ENCODE results near the gene PIGS.

The PIGS gene

DNA sequence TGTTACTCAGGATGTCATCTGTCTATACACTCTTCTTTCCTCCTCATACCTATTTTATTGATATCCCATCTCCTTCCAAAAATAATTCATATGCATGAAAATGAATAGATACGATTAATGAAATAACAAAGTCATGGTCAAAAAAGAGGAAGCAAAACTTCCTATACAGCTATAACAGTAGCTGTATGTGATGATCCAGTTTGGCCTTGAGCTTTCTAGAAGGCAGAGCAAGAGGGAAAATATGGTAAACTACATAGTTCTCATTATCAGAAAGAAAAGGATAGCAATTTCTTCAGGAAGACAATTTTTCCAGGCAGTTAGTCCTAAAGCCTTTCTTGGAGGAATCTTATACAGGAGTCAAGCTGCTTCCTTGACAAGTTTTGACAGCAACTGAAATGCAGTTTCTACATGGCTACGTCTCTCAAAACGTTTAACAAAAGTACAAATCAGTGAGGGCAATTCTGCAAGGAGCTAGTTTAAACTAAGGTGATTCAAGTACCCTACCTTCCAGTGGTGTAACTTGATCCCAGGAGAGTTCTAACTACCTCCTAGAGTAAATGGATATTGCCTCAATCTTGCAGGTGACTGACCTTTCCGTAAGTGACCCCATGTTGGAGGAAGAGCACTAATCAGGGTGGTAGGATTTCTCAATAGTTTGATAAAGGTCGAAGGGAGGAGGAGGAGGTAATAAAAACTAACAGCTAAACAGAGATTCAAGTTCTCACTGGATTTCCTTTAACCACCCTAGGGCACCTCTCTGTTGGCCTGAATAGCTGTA lies 26.5 kb upstream of the PIGS start:
- no peak for DNase-seq (ENCODE audit: low read depth)
- H3K4me3 ChIP-seq (ENCODE audit: low read depth, low read length): peak overlapping the region; percentile 85
- TF ChIP-seq, protein P1, sequence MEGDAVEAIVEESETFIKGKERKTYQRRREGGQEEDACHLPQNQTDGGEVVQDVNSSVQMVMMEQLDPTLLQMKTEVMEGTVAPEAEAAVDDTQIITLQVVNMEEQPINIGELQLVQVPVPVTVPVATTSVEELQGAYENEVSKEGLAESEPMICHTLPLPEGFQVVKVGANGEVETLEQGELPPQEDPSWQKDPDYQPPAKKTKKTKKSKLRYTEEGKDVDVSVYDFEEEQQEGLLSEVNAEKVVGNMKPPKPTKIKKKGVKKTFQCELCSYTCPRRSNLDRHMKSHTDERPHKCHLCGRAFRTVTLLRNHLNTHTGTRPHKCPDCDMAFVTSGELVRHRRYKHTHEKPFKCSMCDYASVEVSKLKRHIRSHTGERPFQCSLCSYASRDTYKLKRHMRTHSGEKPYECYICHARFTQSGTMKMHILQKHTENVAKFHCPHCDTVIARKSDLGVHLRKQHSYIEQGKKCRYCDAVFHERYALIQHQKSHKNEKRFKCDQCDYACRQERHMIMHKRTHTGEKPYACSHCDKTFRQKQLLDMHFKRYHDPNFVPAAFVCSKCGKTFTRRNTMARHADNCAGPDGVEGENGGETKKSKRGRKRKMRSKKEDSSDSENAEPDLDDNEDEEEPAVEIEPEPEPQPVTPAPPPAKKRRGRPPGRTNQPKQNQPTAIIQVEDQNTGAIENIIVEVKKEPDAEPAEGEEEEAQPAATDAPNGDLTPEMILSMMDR (IDR thresholded peaks at IDR 0.05; ENCODE audit: low read depth, low read length, missing control alignments): no peak

DNA sequence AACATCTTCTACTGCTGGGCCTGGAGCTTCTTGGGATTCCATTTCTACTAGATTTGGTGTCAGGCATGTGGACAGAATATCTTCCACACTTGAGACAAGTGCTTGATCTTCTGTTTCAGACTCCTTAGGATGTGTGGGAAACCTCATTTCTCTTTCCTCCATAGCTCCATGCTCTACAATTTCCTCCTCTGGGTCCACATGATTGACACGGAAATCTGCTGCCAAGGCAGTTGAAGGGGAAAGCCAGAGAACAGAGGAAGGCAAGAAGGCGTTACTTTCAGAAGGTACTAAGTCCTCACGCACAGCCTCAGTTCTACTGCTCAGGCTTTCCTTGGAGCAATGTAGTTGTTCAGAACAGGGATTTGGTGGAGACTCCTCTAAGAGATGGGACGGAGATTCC lies 20.9 kb upstream of the PIGS start:
- no peak overlapping the region for H3K4me3 ChIP-seq (ENCODE audit: low read depth, low read length)
- no peak for DNase-seq (ENCODE audit: low read depth)
- TF ChIP-seq, protein P1 (IDR thresholded peaks at IDR 0.05; ENCODE audit: low read depth, low read length, missing control alignments): no peak

DNA sequence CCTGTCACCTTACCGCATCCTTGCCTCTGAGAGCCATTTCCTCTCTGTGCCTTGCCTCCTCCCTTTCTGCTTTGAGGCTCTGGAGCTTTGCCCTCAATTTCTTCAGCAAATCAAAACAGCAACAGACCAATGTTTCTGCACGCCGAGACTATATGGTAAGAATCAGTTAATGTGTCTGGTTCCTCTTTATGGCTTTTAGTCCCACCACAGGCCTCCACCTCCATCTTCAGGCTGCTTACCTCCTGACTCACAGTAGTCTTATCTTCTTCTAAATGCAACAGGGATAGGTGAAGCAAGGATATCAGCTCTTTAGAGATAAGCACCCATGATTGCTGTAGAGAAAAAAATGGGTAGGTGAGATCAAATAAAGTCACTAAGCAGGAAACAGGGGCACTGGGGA lies 14.5 kb upstream of the PIGS start:
- H3K4me3 ChIP-seq (ENCODE audit: low read depth, low read length): no peak overlapping the region
- DNase-seq (ENCODE audit: low read depth): no peak
- TF ChIP-seq, protein P1 (IDR thresholded peaks at IDR 0.05; ENCODE audit: low read depth, low read length, missing control alignments): no peak

DNA sequence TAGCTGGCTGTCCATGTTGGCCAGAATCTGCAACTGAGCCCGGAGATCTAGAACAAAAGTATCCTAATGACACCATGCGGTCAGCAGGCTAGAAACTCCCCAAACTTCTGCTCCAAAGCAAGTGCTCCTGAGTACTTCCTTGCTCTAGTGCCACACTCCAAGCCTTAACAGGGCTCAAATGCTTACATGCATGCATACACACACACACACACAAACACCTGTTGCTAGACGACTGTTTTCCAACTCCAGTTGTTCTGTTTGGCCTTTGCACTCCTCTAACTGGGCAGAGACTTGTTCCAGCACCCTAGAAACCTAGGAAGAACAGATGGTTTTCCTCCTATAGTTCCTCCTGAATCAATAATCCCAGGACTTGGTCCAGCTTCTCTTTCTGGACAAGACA lies 13.1 kb upstream of the PIGS start:
- DNase-seq (ENCODE audit: low read depth): no peak
- no peak overlapping the region for H3K4me3 ChIP-seq (ENCODE audit: low read depth, low read length)
- TF ChIP-seq, protein P1 (IDR thresholded peaks at IDR 0.05; ENCODE audit: low read depth, low read length, missing control alignments): no peak

DNA sequence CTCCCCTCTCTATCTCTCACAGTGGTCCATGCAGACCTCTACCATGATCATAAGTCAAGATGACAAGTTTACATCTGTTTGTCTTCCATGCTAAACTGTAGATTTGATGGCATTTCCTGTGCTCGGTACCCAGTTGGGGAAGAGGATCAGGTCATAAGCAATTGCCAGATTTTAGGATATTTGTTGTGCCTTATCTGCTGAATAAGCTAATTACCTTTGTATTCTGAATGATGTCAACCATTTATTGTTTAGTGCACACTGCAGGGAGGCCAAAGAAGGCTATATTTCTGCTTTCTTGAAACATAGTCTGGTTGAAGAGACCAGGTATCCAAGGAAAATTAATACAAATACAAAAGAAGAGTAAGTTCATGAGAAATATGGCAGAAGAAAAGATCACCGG lies 11.2 kb upstream of the PIGS start:
- DNase-seq (ENCODE audit: low read depth): no peak
- no peak overlapping the region for H3K4me3 ChIP-seq (ENCODE audit: low read depth, low read length)
- TF ChIP-seq, protein P1 (IDR thresholded peaks at IDR 0.05; ENCODE audit: low read depth, low read length, missing control alignments): no peak

DNA sequence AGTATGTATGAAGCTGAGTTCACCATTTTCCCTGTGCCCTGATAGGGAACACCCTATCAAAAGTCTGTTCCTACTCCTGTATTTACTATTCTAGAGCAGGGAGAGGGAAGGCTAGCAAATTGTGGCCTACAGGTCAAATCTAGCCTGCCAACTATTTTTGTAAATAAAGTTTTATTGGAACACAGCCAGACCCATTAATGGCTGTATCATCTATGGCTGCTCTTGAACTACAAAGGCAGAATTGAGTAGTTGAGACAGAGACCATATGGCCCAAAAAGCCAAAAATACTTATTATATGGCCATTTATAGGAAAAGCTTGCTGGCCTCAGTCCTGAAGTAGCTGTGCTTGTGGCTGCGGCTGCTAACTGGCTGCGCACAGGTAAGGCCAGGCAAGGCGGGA lies 9.6 kb upstream of the PIGS start:
- no peak for DNase-seq (ENCODE audit: low read depth)

More for the DNA sequence above, 9.6 kb upstream of the PIGS start:
- TF ChIP-seq, protein P1 (IDR thresholded peaks at IDR 0.05; ENCODE audit: low read depth, low read length, missing control alignments): no peak
- no peak overlapping the region for H3K4me3 ChIP-seq (ENCODE audit: low read depth, low read length)
